Adrenal gland (tissue), 12 donors: ENCODE data around the gene DNMT1. TPM values are rescaled to one million over a fixed set of nuclear protein-coding genes. Genes with fewer than 3 reads are reported as not detected.

ENCODE experiments used
- DNase-seq, 7 donors: peaks; one replicate each; pipeline ENCODE4 v3.0.0-alpha.2; 2019 to 2020
- H3K27ac ChIP-seq, 5 donors: fragments of 200-600 bp; sonication (generic) in 4 of 5; 1 replicate in 3 of 5; 2 replicates in 2 of 5; pipeline versions ENCODE4 v1.5.1 to v1.8.0; 2016 to 2020; ENCODE audit warnings: mild to moderate bottlenecking in 1 of 5
- H3K27me3 ChIP-seq: fragments of 200-600 bp; 2 replicates; pipeline ENCODE4 v1.8.0; 2021
- H3K36me3 ChIP-seq, 2 donors: fragments of 200-600 bp; replicated peaks in 1 of 2; 1 replicate in 1 of 2; 2 replicates in 1 of 2; pipeline versions ENCODE4 v1.5.1 to v1.8.0; 2018 to 2022
- H3K4me1 ChIP-seq, 2 donors: fragments of 200-600 bp; replicated peaks in 1 of 2; 1 replicate in 1 of 2; 2 replicates in 1 of 2; pipeline versions ENCODE4 v1.5.1 to v1.8.0; 2018 to 2021
- H3K4me3 ChIP-seq, 4 donors: fragments of 200-600 bp; sonication (generic) in 3 of 4; one replicate each; pipeline ENCODE4 v1.5.1; 2016 to 2018
- H3K9me3 ChIP-seq, 3 donors: fragments of 200-600 bp; sonication (generic) in 1 of 3; replicated peaks in 1 of 3; 1 replicate in 2 of 3; 2 replicates in 1 of 3; pipeline versions ENCODE4 v1.5.1 to v1.8.0; 2016 to 2021
- CTCF ChIP-seq, 6 experiments: fragments of 450-650 bp in 4 of 6; fragments of 200-600 bp in 2 of 6; sonication (generic) in 1 of 6; IDR thresholded peaks; 1 replicate in 5 of 6; 2 replicates in 1 of 6; pipeline versions ENCODE4 v1.5.1 to v1.8.0; 2016 to 2021; ENCODE audit warnings: antibody characterized with exemption in 6 of 6, mild to moderate bottlenecking in 2 of 6, moderate library complexity in 1 of 6
- POLR2A ChIP-seq, 2 donors: fragments of 450-650 bp; IDR thresholded peaks; one replicate each; pipeline ENCODE4 v1.6.1; 2017; ENCODE audit warnings: antibody characterized with exemption in 2 of 2, mild to moderate bottlenecking in 2 of 2, moderate library complexity in 1 of 2
- WGBS, 4 donors: extraction: QIAGEN DNeasy Blood & Tissue Kit in 2 of 4; methylation state at CpG; one replicate each; pipeline versions ENCODE4 v1.1.5 to v1.1.7; 2013 to 2017; 5-methylcytosine and 5-hydroxymethylcytosine counted together
- intact Hi-C, 2 donors: fragments of 100-400 bp; cut with DNase I; formaldehyde crosslinking; loops; one replicate each; pipeline versions ENCODE4 v1.14.1 to v1.15.0; 2022 to 2023
- polyA plus RNA-seq, 3 donors: library from polyadenylated mRNA; stranded (reverse); fragments of 200-250 nt in 2 of 3; fragments of 350-450 nt in 1 of 3; fragmentation: Illumina TruSeq in 1 of 3; extraction: RNeasy Lipid Tissue Mini Kit (QIAGEN cat#74804) in 1 of 3; gene quantifications; one replicate each; pipeline ENCODE4 v1.2.3, GENCODE V29; 2013 to 2014
- total RNA-seq, 9 donors: library from RNA; depleted of rRNA in 4 of 9; stranded (reverse); fragments of >200 nt in 4 of 9; fragments of 120-200 nt in 1 of 9; fragmentation: NEBNext Ultra II Directional in 1 of 9; extraction: Animal tissue kit (Norgen Biotek cat#: 25700) in 1 of 9; gene quantifications; one replicate each; pipeline versions ENCODE4 v1.1.0 to v1.2.4, GENCODE V29; 2013 to 2023
- donor health status: healthy with polysubstance abuse.
- donor health status: Bipolar disorder and iron deficiency.
- donor health status: DM: yes; HTN: yes; CAD: no.
- donor health status: DM: no; HTN: no; CAD: no.
- donor health status: DM: no; HTN: no; CAD: no.
- donor health status: DM: yes; HTN: yes; CAD: no.

DNMT1 gene
- total and polyA plus RNA-seq, 12 donors = 23.6 to 49.7 (median 36.1) TPM

- Histone ChIP-seq H3K27ac (no peak overlapping the region), H3K4me1 (no peaks in the 10 kb centered on the region), H3K4me3 (no peak overlapping the region), H3K9me3 (no peaks in the 10 kb centered on the region), H3K36me3 (peaks cover 0 to 88% of the 10 kb centered on the region in 2 donors), H3K27me3 (no peaks in the 10 kb centered on the region)
- TF ChIP-seq CTCF (IDR thresholded peaks at IDR 0.05) (no peak), POLR2A (IDR thresholded peaks at IDR 0.05) (no peak)
- no peak for DNase-seq
- intact Hi-C loops = no loop called here
- WGBS, 4 donors = 90 to 97% (median 93%) methylated on average over 5 of the region's 5 CpGs
Measured at GRCh38 chr19:10151521-10151920, 43.2 kb downstream of the DNMT1 start.

- no peak overlapping the region for H3K27ac ChIP-seq
- intact Hi-C loops = no loop called here
- no peaks in the 10 kb centered on the region for H3K4me1 ChIP-seq
- H3K27me3 ChIP-seq = no peaks in the 10 kb centered on the region
- no peak overlapping the region for H3K4me3 ChIP-seq
- no peak for DNase-seq
- TF ChIP-seq CTCF (IDR thresholded peaks at IDR 0.05) (no peak), POLR2A (IDR thresholded peaks at IDR 0.05) (no peak)
- peaks cover 0 to 88% of the 10 kb centered on the region in 2 donors for H3K36me3 ChIP-seq
- H3K9me3 ChIP-seq = no peaks in the 10 kb centered on the region
- WGBS, 4 donors = 93 to 99% (median 97%) methylated on average over 7 to 12 of the region's 12 CpGs
Measured at GRCh38 chr19:10149427-10149826, 45.3 kb downstream of the DNMT1 start.

GRCh38 chr19:10146142-10146541 is 48.6 kb downstream of the DNMT1 start:
- H3K9me3 ChIP-seq = no peaks in the 10 kb centered on the region
- intact Hi-C loops = no loop called here
- H3K4me3 ChIP-seq = no peak overlapping the region
- H3K27me3 ChIP-seq = no peaks in the 10 kb centered on the region
- no peak for TF ChIP-seq POLR2A (IDR thresholded peaks at IDR 0.05)
- no peak for TF ChIP-seq CTCF (IDR thresholded peaks at IDR 0.05)
- H3K27ac ChIP-seq = no peak overlapping the region
- H3K36me3 ChIP-seq = peaks cover 0 to 91% of the 10 kb centered on the region in 2 donors
- DNase-seq = no peak
- WGBS, 4 donors = 93 to 96% (median 96%) methylated on average over 6 to 14 of the region's 14 CpGs
- no peaks in the 10 kb centered on the region for H3K4me1 ChIP-seq

- H3K4me3 ChIP-seq = no peak overlapping the region
- H3K27me3 ChIP-seq = no peaks in the 10 kb centered on the region
- no peak for DNase-seq
- peaks cover 0 to 92% of the 10 kb centered on the region in 2 donors for H3K36me3 ChIP-seq
- 84 to 97% (median 97%) methylated on average over 3 to 10 of the region's 10 CpGs for WGBS, 4 donors
- TF ChIP-seq POLR2A (IDR thresholded peaks at IDR 0.05) = no peak
- no peak for TF ChIP-seq CTCF (IDR thresholded peaks at IDR 0.05)
- H3K9me3 ChIP-seq = no peaks in the 10 kb centered on the region
- H3K27ac ChIP-seq = no peak overlapping the region
- intact Hi-C loops = no loop called here
- no peaks in the 10 kb centered on the region for H3K4me1 ChIP-seq
Measured at GRCh38 chr19:10145031-10145430, 49.7 kb downstream of the DNMT1 start.
